ENCODE measurements around the gene TMEM187. TPM values are rescaled to one million over a fixed set of nuclear protein-coding genes. Genes with fewer than 3 reads are reported as not detected.

The TMEM187 gene
- total and polyA plus RNA-seq, 2 of the 4 experiments (the other 2 are of a cell fraction), result 3.4 to 6.2 TPM

- H3K27me3 ChIP-seq (ENCODE audit: control insufficient read depth, insufficient read depth, low read length), result no peaks in the 10 kb centered on the region
- no peak for DNase-seq
- peak overlapping the region; percentile 64 to 69; a peak in 3 of 4 replicates for H4K8ac ChIP-seq (ENCODE audit: low read depth in 2 of 2, low read length in 2 of 2)
- no peak for ATAC-seq (ENCODE audit: low read depth)
- H3K23ac ChIP-seq (ENCODE audit: low read depth, low read length), result no peak overlapping the region
- no peak overlapping the region; the same call in 1 of the 2 replicates for H2BK20ac ChIP-seq (ENCODE audit: low read depth, low read length)
- H3K9me3 ChIP-seq (ENCODE audit: control insufficient read depth, insufficient read depth, low read length), result no peaks in the 10 kb centered on the region
- 93% methylated on average over 18 of the region's 32 CpGs; no CpG with 5 or more reads in 1 of the 2 experiments for whole genome bisulfite sequencing, 2 experiments (ENCODE audit: extremely low coverage in 2 of 2, insufficient read length in 1 of 2)
- in situ Hi-C loops (cut with MboI; ENCODE audit: low sequenced_read_pairs) (no loop called here), dilution Hi-C loops (cut with HindIII; ENCODE audit: low sequenced_read_pairs, unreplicated experiment) (no loop called here), intact Hi-C loops (cut with micrococcal nuclease) (loop anchor here (1.0 kb wide), 1 partner anchor 188 kb away; the partner anchor contains the start of gene PLXNB3)
- H3K9ac ChIP-seq (ENCODE audit: low read depth, low read length), result no peak overlapping the region
- no peak overlapping the region for H3K27ac ChIP-seq (ENCODE audit: insufficient read depth, low read length)
- no peak overlapping the region for H3K56ac ChIP-seq (ENCODE audit: extremely low read depth, insufficient read depth, low read length)
- no peak overlapping the region; the same call in 2 of the 3 replicates for H2BK15ac ChIP-seq (ENCODE audit: low read depth, low read length)
- no peak overlapping the region for H3K18ac ChIP-seq (ENCODE audit: low read depth, low read length)
- H3K4ac ChIP-seq (ENCODE audit: low read depth, low read length), result peak overlapping the region; percentile 72
- peaks cover 66% of the 10 kb centered on the region for H3K36me3 ChIP-seq (ENCODE audit: control insufficient read depth, insufficient read depth, low read length)
- peak overlapping the region; percentile 83; the same call in 1 of the 2 replicates for H2AK5ac ChIP-seq (ENCODE audit: low read depth, low read length)
- H3K14ac ChIP-seq (replicated peaks; ENCODE audit: low read depth, low read length), result no peak overlapping the region
- H2BK5ac ChIP-seq (ENCODE audit: low read depth, low read length, poor library complexity, severe bottlenecking), result no peak overlapping the region
- H3K4me2 ChIP-seq (ENCODE audit: low read depth, low read length), result no peak overlapping the region
- no peak overlapping the region for H2BK120ac ChIP-seq (ENCODE audit: low read depth, low read length)
- ChIA-PET CTCF (no interaction called here), POLR2A (ENCODE audit: unreplicated experiment) (no interaction called here)
- H4K5ac ChIP-seq (ENCODE audit: low read depth, low read length), result no peak overlapping the region
- H3K4me1 ChIP-seq (ENCODE audit: control insufficient read depth, insufficient read depth, low read length), result peaks cover 4% of the 10 kb centered on the region
- no peak overlapping the region for H3K4me3 ChIP-seq (ENCODE audit: insufficient read depth, low read depth, low read length)
- TF ChIP-seq FOS (IDR thresholded peaks at IDR 0.05; ENCODE audit: low read depth, low read length) (no peak), USF2 (IDR thresholded peaks at IDR 0.05; ENCODE audit: low read depth, low read length) (no peak), RFX5 (IDR thresholded peaks at IDR 0.05; ENCODE audit: low read depth, low read length) (no peak), SMC3 (IDR thresholded peaks at IDR 0.05; ENCODE audit: low read depth, low read length) (no peak), POLR2A (IDR thresholded peaks at IDR 0.05; ENCODE audit: low read depth, low read length) (no peak)
- no peaks in the 10 kb centered on the region for H3K9me1 ChIP-seq (ENCODE audit: insufficient read depth, low read length)
- no TSS peak for BruUV-seq (replicated peaks)
- peak overlapping the region; percentile 31; the same call in 1 of the 2 replicates for H4K91ac ChIP-seq (ENCODE audit: insufficient read depth, low read depth, low read length)
- no peaks in the 10 kb centered on the region for H4K20me1 ChIP-seq (ENCODE audit: insufficient read depth, low read length)
- no peak overlapping the region for H2AFZ ChIP-seq (replicated peaks; ENCODE audit: low read length, poor library complexity)
- H2AK9ac ChIP-seq (replicated peaks; ENCODE audit: low read depth, low read length, poor library complexity), result peak overlapping the region; percentile 55
- H3K79me1 ChIP-seq (ENCODE audit: low read depth in 1 of 2, low read length in 2 of 2), result peaks cover 0 to 6% of the 10 kb centered on the region in 2 experiments; a peak in 1 of 4 replicates
These were observed 20.1 kb upstream of the TMEM187 start for GRCh38 chrX:153952373-153953026.

Measured in IMR-90 (cell line).